HG03066 (cell line): ENCODE measurements around the gene RAD50.
"Not testable (repeated sequence)": the region's sequence is repeated elsewhere in the genome, so short reads cannot be mapped to it uniquely, and the experiment has no call there.

Experiments
- ATAC-seq: cut with Tn5 transposase; IDR thresholded peaks from one replicate; pipeline ENCODE4 v1.9.1; 2021; ENCODE audit warnings: low read depth; ENCODE audit not compliant: unreplicated experiment

The RAD50 gene

GRCh38 chr5:132556763-132557477 is at the start of gene RAD50:
Gene RAD50, plus strand, starts transcription at chr5:132556977. Its CDS starts 348 bp downstream, at chr5:132557325.
- ATAC-seq, result peak; percentile 95

- no peak for ATAC-seq
Measured at GRCh38 chr5:132510076-132510475, 46.7 kb upstream of the RAD50 start.

GRCh38 chr5:132513618-132514336 is 43.0 kb upstream of the RAD50 start:
- ATAC-seq, result not testable (repeated sequence)

- ATAC-seq, result not testable (repeated sequence)
Measured at GRCh38 chr5:132522067-132522466, 34.7 kb upstream of the RAD50 start.

- ATAC-seq, result not testable (repeated sequence)
Measured at GRCh38 chr5:132524877-132525276, 31.9 kb upstream of the RAD50 start.

GRCh38 chr5:132525299-132525724 is 31.5 kb upstream of the RAD50 start:
- ATAC-seq, result peak; percentile 72

GRCh38 chr5:132526290-132526973 is 30.3 kb upstream of the RAD50 start:
- ATAC-seq, result peak; percentile 35

- ATAC-seq, result no peak
Measured at GRCh38 chr5:132526974-132527564, 29.7 kb upstream of the RAD50 start.

- ATAC-seq, result no peak
Measured at GRCh38 chr5:132528021-132528420, 28.8 kb upstream of the RAD50 start.

GRCh38 chr5:132528866-132529634 is 27.7 kb upstream of the RAD50 start:
- ATAC-seq, result no peak

- no peak for ATAC-seq
Measured at GRCh38 chr5:132530946-132531345, 25.8 kb upstream of the RAD50 start.

GRCh38 chr5:132539716-132540115 is 17.1 kb upstream of the RAD50 start:
- no peak for ATAC-seq

- ATAC-seq, result no peak
Measured at GRCh38 chr5:132540149-132540548, 16.6 kb upstream of the RAD50 start.

GRCh38 chr5:132540764-132541163 is 16.0 kb upstream of the RAD50 start:
- no peak for ATAC-seq

GRCh38 chr5:132543472-132544201 is 13.1 kb upstream of the RAD50 start, which contains the start of gene IL5:
Gene IL5, minus strand, starts transcription at chr5:132543522. Its CDS starts 44 bp downstream, at chr5:132543478.
- ATAC-seq, result no peak

GRCh38 chr5:132546108-132546507 is 10.7 kb upstream of the RAD50 start:
- ATAC-seq, result no peak

GRCh38 chr5:132547269-132547668 is 9.5 kb upstream of the RAD50 start:
- ATAC-seq, result no peak

- not testable (repeated sequence) for ATAC-seq
Measured at GRCh38 chr5:132548834-132549233, 7.9 kb upstream of the RAD50 start.

- ATAC-seq, result no peak
Measured at GRCh38 chr5:132549576-132549975, 7.2 kb upstream of the RAD50 start.
